Loucy (cell line): ENCODE measurements around the gene DENND4C.

ENCODE experiments used
- H2AFZ ChIP-seq: fragments of 200-600 bp; sonication (generic); 2 replicates; pipeline ENCODE4 v1.6.0; 2016; ENCODE audit warnings: antibody characterized with exemption, mild to moderate bottlenecking, low read length, moderate library complexity
- H3F3A ChIP-seq: fragments of 200-600 bp; 2 replicates; pipeline ENCODE4 v1.6.0; 2016; ENCODE audit warnings: antibody characterized with exemption, low read depth, mild to moderate bottlenecking
- H3K27me3 ChIP-seq: fragments of 200-600 bp; sonication (generic); 2 replicates; pipeline ENCODE4 v1.6.1; 2014; ENCODE audit warnings: low read length, mild to moderate bottlenecking; ENCODE audit not compliant: insufficient read depth, poor library complexity, severe bottlenecking
- H3K36me3 ChIP-seq: fragments of 200-600 bp; sonication (generic); 2 replicates; pipeline ENCODE4 v1.6.1; 2016; ENCODE audit warnings: low read length; ENCODE audit not compliant: insufficient read depth
- H3K4me1 ChIP-seq: fragments of 200-600 bp; sonication (generic); 2 replicates; pipeline ENCODE4 v1.5.1; 2014; ENCODE audit warnings: low read length, mild to moderate bottlenecking; ENCODE audit not compliant: insufficient read depth, poor library complexity, severe bottlenecking
- H3K4me2 ChIP-seq: fragments of 200-600 bp; sonication (generic); 2 replicates; pipeline ENCODE4 v1.6.0; 2014; ENCODE audit warnings: antibody characterized with exemption, low read length, low read depth, mild to moderate bottlenecking; ENCODE audit not compliant: poor library complexity, severe bottlenecking
- H3K4me3 ChIP-seq: fragments of 200-600 bp; sonication (generic); 2 replicates; pipeline ENCODE4 v1.5.1; 2014; ENCODE audit warnings: low read length, mild to moderate bottlenecking, mixed read lengths; ENCODE audit not compliant: poor library complexity, severe bottlenecking
- H3K79me2 ChIP-seq: fragments of 200-600 bp; sonication (generic); 2 replicates; pipeline ENCODE4 v1.6.1; 2014; ENCODE audit warnings: low read length; ENCODE audit not compliant: insufficient read depth
- H3K9ac ChIP-seq: fragments of 200-600 bp; sonication (generic); 2 replicates; pipeline ENCODE4 v1.6.0; 2014; ENCODE audit warnings: mild to moderate bottlenecking, low read depth, low read length, moderate library complexity; ENCODE audit not compliant: poor library complexity, severe bottlenecking
- H3K9me2 ChIP-seq: fragments of 200-600 bp; sonication (generic); replicated peaks from 2 replicates; pipeline ENCODE4 v1.6.1; 2016; ENCODE audit warnings: low read depth, low read length, mixed read lengths
- H3K9me3 ChIP-seq: fragments of 200-600 bp; sonication (generic); 2 replicates; pipeline ENCODE4 v1.6.1; 2014; ENCODE audit warnings: mild to moderate bottlenecking, antibody characterized with exemption, low read length, low read depth; ENCODE audit not compliant: insufficient read depth
- H4K20me1 ChIP-seq: fragments of 200-600 bp; sonication (generic); 2 replicates; pipeline ENCODE4 v1.6.0; 2014; ENCODE audit warnings: antibody characterized with exemption, low read length, mild to moderate bottlenecking; ENCODE audit not compliant: insufficient read depth, poor library complexity, severe bottlenecking
- EZH2phosphoT487 ChIP-seq: fragments of 200-600 bp; IDR thresholded peaks from 2 replicates; pipeline ENCODE4 v1.6.1; 2018; ENCODE audit warnings: antibody characterized with exemption, mild to moderate bottlenecking, moderate library complexity, borderline replicate concordance
- TF ChIP-seq, protein P1 (sequence below): fragments of 200-600 bp; sonication (generic); conservative IDR thresholded peaks from 2 replicates; pipeline ENCODE4 v1.5.1; 2014; ENCODE audit warnings: mild to moderate bottlenecking, antibody characterized with exemption, low read length

Gene DENND4C

DNA sequence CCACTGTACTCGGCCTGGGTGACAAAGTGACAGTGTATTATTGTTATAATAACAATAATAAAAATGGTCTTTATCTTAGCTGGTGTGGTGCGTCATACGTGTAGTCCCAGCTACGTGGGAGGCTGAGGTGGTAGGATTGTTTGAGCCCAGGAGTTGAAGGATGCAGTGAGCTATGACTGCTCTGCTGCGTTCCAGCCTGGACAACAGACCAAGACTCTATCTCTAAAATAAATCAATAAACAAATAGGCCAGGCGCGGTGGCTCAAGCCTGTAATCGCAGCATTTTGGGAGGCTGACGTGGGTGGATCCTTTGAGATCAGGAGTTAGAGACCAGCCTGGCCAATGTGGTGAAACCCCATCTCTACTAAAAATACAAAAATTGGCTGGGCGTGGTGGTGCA is 9.2 kb upstream of the DENND4C start:
- Histone ChIP-seq H3K36me3 (no peaks in the 10 kb centered on the region), H4K20me1 (no peaks in the 10 kb centered on the region), H2AFZ (no peak overlapping the region), H3K9me2 (no peaks in the 10 kb centered on the region), H3K79me2 (no peaks in the 10 kb centered on the region), H3K9ac (no peak overlapping the region), H3K9me3 (no peaks in the 10 kb centered on the region), H3F3A (no peaks in the 10 kb centered on the region), H3K4me1 (no peaks in the 10 kb centered on the region), H3K27me3 (no peaks in the 10 kb centered on the region), H3K4me3 (no peak overlapping the region), H3K4me2 (no peak overlapping the region)
- TF ChIP-seq, protein P1, sequence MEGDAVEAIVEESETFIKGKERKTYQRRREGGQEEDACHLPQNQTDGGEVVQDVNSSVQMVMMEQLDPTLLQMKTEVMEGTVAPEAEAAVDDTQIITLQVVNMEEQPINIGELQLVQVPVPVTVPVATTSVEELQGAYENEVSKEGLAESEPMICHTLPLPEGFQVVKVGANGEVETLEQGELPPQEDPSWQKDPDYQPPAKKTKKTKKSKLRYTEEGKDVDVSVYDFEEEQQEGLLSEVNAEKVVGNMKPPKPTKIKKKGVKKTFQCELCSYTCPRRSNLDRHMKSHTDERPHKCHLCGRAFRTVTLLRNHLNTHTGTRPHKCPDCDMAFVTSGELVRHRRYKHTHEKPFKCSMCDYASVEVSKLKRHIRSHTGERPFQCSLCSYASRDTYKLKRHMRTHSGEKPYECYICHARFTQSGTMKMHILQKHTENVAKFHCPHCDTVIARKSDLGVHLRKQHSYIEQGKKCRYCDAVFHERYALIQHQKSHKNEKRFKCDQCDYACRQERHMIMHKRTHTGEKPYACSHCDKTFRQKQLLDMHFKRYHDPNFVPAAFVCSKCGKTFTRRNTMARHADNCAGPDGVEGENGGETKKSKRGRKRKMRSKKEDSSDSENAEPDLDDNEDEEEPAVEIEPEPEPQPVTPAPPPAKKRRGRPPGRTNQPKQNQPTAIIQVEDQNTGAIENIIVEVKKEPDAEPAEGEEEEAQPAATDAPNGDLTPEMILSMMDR, result no peak
- no peak for TF ChIP-seq EZH2phosphoT487

DNA sequence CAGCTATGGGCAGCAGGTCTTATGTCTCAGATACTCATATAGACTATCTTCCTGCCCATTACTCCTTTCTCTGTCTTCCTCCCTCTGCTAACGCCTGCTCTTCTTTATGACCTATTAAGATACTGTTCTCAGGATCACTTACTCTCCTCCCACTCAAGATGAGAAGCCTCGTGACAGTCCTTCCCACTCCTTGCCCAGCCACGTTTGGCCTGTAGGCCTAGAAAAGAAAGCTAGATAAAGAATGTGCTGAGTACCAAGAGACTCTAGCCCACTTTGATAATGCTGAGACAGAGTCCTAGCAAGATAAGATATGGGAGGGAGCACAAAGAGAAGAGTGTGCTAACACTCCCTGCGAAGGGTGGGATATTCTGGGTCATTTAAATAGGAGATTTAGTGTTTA is 6.8 kb upstream of the DENND4C start:
- H3K9me3 ChIP-seq, result no peaks in the 10 kb centered on the region

DNA sequence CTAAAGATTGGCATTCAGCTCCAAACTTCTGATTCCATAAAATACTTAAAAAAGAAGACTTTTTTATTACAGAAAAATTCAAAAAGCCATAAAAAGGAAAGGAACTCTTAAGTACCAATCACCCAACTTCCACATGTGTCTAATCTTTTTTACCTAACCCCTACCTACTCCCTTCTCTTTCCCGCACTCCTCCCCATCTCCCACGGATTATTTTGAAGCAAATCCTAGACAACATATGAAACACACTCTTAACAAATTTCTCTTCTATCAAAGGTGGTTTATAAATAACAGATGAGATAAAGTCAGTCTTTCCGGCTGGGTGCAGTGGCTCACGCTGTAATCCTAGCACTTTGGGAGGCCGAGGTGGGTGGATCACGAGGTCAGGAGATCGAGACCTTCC is 5.9 kb upstream of the DENND4C start:
- Histone ChIP-seq H3K9me2 (no peaks in the 10 kb centered on the region), H2AFZ (no peak overlapping the region), H3K9me3 (no peaks in the 10 kb centered on the region), H3F3A (no peaks in the 10 kb centered on the region), H3K36me3 (no peaks in the 10 kb centered on the region), H3K4me1 (peaks cover 6% of the 10 kb centered on the region), H3K9ac (no peak overlapping the region), H3K4me2 (no peak overlapping the region), H3K4me3 (no peak overlapping the region), H3K79me2 (peaks cover 6% of the 10 kb centered on the region; the same call in 1 of the 2 replicates), H3K27me3 (no peaks in the 10 kb centered on the region), H4K20me1 (no peaks in the 10 kb centered on the region)
- TF ChIP-seq, protein P1, result no peak
- no peak for TF ChIP-seq EZH2phosphoT487

More for the DNA sequence above, 6.8 kb upstream of the DENND4C start:
- Histone ChIP-seq H4K20me1 (no peaks in the 10 kb centered on the region), H3K79me2 (no peaks in the 10 kb centered on the region), H3K4me2 (no peak overlapping the region), H3F3A (no peaks in the 10 kb centered on the region), H2AFZ (no peak overlapping the region), H3K4me3 (no peak overlapping the region), H3K9me2 (no peaks in the 10 kb centered on the region), H3K4me1 (no peaks in the 10 kb centered on the region), H3K9ac (no peak overlapping the region), H3K27me3 (no peaks in the 10 kb centered on the region), H3K36me3 (no peaks in the 10 kb centered on the region)
- TF ChIP-seq EZH2phosphoT487, result no peak
- TF ChIP-seq, protein P1, result no peak
